Peyer's patch (tissue), 4 donors: Measurements from ENCODE around the gene PDE1C. TPM values are rescaled to one million over a fixed set of nuclear protein-coding genes. Genes with fewer than 3 reads are reported as not detected.

ENCODE experiments used
- DNase-seq, 3 donors: peaks; one replicate each; pipeline ENCODE4 v3.0.0-alpha.2; 2017 to 2019
- H3K27ac ChIP-seq, 4 donors: fragments of 200-600 bp; sonication (generic); one replicate each; pipeline ENCODE4 v1.5.1; 2016 to 2019
- H3K27me3 ChIP-seq, 2 donors: fragments of 200-600 bp; sonication (generic); one replicate each; pipeline ENCODE4 v1.5.1; 2019
- H3K36me3 ChIP-seq, 3 donors: fragments of 200-600 bp; sonication (generic); one replicate each; pipeline ENCODE4 v1.5.1; 2016 to 2019
- H3K4me1 ChIP-seq, 4 donors: fragments of 200-600 bp; sonication (generic); one replicate each; pipeline ENCODE4 v1.5.1; 2016 to 2019
- H3K4me3 ChIP-seq, 4 donors: fragments of 200-600 bp; sonication (generic); 1 replicate in 3 of 4; 2 replicates in 1 of 4; pipeline ENCODE4 v1.5.1; 2016 to 2019; ENCODE audit warnings: mild to moderate bottlenecking in 1 of 4
- H3K9me3 ChIP-seq, 4 donors: fragments of 200-600 bp; sonication (generic); one replicate each; pipeline ENCODE4 v1.5.1; 2016 to 2019; ENCODE audit warnings: mild to moderate bottlenecking in 1 of 4
- POLR2A ChIP-seq, 2 donors: fragments of 450-650 bp; IDR thresholded peaks; one replicate each; pipeline ENCODE4 v1.5.1; 2017; ENCODE audit warnings: antibody characterized with exemption in 2 of 2, mild to moderate bottlenecking in 2 of 2, moderate library complexity in 2 of 2
- total RNA-seq, 4 donors: library from RNA; depleted of rRNA; stranded (reverse); fragments of >200 nt; gene quantifications; one replicate each; pipeline ENCODE4 v1.1.0, GENCODE V29; 2016
- TF ChIP-seq, protein P1 (sequence below), 6 experiments: fragments of 450-650 bp in 4 of 6; fragments of 200-600 bp in 2 of 6; sonication (generic) in 1 of 6; IDR thresholded peaks; one replicate each; pipeline ENCODE4 v1.5.1; 2017 to 2019; ENCODE audit warnings: antibody characterized with exemption in 6 of 6, mild to moderate bottlenecking in 3 of 6, moderate library complexity in 1 of 6

Gene PDE1C
- total RNA-seq, 4 donors from 2014 or later = 2.5 to 15.7 (median 3.3) TPM

DNA sequence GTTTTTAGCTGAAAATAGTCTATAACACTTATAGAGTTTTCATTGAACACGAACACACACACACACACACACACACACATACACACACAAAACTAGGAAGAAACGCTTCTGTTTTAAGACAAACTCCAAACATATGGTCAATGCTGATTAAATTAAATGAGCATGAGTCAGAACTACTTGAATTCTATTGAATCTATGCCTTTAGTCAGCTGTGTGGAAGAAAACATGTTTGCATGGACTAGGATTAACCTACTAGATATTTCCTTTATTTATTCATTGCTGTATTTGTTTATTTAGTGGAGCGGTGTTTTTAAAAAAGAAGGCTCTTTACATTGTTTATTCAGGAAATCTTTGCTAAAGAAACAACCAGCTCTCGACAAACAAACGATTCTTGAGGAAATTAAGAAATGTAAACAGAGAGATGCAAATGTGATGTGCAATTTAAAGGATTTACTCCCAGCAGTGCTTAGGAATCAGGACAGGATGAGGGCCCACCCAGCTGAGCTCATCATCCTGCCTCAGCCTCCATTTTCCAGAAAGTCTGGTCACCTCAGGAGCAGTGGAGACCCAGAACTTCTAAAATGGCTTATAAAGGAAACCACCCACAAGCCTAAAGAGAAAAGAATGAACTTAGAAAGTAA lies 83.2 kb downstream of the PDE1C start:
- Histone ChIP-seq H3K27ac (no peak overlapping the region), H3K4me3 (no peak overlapping the region), H3K4me1 (no peaks in the 10 kb centered on the region), H3K36me3 (no peaks in the 10 kb centered on the region), H3K27me3 (no peaks in the 10 kb centered on the region), H3K9me3 (no peaks in the 10 kb centered on the region)
- TF ChIP-seq POLR2A (IDR thresholded peaks at IDR 0.05) = no peak
- TF ChIP-seq, protein P1, sequence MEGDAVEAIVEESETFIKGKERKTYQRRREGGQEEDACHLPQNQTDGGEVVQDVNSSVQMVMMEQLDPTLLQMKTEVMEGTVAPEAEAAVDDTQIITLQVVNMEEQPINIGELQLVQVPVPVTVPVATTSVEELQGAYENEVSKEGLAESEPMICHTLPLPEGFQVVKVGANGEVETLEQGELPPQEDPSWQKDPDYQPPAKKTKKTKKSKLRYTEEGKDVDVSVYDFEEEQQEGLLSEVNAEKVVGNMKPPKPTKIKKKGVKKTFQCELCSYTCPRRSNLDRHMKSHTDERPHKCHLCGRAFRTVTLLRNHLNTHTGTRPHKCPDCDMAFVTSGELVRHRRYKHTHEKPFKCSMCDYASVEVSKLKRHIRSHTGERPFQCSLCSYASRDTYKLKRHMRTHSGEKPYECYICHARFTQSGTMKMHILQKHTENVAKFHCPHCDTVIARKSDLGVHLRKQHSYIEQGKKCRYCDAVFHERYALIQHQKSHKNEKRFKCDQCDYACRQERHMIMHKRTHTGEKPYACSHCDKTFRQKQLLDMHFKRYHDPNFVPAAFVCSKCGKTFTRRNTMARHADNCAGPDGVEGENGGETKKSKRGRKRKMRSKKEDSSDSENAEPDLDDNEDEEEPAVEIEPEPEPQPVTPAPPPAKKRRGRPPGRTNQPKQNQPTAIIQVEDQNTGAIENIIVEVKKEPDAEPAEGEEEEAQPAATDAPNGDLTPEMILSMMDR (IDR thresholded peaks at IDR 0.05) = no peak
- no peak for DNase-seq

DNA sequence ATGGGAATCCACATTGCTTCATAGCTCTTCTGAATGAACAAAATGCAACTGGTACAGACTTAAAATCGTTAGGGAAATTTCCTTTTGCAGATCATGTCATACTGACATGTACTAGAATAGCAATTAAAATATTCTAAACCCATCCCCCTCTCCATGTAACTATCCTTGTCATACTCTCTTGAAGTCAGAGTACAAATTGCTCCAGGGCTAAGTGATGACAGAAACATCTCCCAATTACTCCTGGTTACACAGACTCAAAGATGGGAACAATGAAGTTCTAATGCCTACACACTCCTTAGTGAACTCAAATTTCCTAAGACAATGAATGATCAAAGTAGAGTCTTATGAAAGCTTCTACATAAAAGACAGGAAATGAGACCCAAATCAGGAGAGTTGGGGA lies 87.2 kb downstream of the PDE1C start:
- no peak for DNase-seq
- H3K4me3 ChIP-seq = no peak overlapping the region
- no peaks in the 10 kb centered on the region for H3K4me1 ChIP-seq
- H3K9me3 ChIP-seq = no peaks in the 10 kb centered on the region
- H3K27ac ChIP-seq = no peak overlapping the region
- H3K27me3 ChIP-seq = no peaks in the 10 kb centered on the region
- H3K36me3 ChIP-seq = no peaks in the 10 kb centered on the region
- TF ChIP-seq, protein P1 (IDR thresholded peaks at IDR 0.05) = no peak
- TF ChIP-seq POLR2A (IDR thresholded peaks at IDR 0.05) = no peak

DNA sequence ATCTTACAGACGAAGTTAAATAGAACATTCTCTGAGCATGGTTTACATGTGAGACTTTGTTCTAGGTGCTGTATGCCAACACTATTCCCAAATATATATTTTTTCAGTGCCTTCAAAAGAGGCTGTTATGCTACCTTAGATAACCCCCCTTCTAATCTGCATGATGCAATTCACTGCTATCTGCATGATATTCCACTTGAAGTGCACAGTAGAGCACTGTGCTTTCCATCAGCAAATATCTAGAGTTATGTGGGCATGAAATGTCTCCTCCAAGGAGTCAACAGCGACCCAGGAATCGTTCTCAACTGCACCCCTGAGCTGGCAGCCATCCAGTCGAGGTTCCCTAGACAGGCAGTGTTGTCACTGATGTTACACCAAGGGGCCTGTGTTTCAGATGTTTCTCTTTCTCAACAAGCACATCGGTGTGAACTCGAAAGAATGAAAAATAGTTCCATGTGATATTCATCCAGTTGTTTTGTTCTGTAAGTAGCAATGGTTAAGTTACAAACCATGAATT lies 88.3 kb downstream of the PDE1C start:
- H3K4me3 ChIP-seq = no peak overlapping the region
- no peaks in the 10 kb centered on the region for H3K9me3 ChIP-seq
- no peak for TF ChIP-seq POLR2A (IDR thresholded peaks at IDR 0.05)
- TF ChIP-seq, protein P1 (IDR thresholded peaks at IDR 0.05) = no peak
- no peaks in the 10 kb centered on the region for H3K36me3 ChIP-seq
- DNase-seq = no peak
- no peaks in the 10 kb centered on the region for H3K27me3 ChIP-seq
- H3K27ac ChIP-seq = no peak overlapping the region
- no peaks in the 10 kb centered on the region for H3K4me1 ChIP-seq

DNA sequence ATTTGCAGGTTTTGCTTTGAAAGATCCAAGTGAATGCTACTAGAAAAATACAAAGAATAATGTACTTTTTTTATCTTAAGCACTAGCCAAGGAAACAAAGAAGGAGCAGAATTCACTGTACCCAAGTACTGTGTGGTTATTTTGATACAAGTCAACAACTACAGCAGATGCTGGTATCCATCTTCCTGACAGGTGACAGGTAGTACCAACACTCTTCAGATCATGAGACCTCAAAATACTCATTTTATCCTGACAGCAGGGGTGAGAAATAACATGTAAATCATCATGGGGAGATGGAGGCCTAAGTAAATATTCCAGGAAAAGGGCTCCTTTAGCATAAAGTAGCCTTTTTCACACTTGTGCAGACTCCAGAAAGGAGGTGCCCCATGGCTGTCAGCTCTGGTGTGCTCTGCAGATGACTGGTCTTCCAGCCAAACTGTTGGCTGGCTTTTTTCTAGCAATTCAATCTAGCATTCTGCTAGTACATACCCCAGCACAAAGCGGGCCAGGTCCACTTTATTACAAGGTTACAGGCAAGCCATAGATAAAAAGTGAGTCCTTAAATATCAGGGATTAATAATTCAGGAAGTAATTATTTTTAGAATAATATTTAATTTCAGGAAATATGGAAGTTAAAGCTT lies 90.4 kb downstream of the PDE1C start:
- Histone ChIP-seq H3K4me3 (no peak overlapping the region), H3K36me3 (no peaks in the 10 kb centered on the region), H3K9me3 (no peaks in the 10 kb centered on the region), H3K4me1 (no peaks in the 10 kb centered on the region), H3K27ac (no peak overlapping the region), H3K27me3 (no peaks in the 10 kb centered on the region)
- TF ChIP-seq, protein P1 (IDR thresholded peaks at IDR 0.05) = no peak
- no peak for TF ChIP-seq POLR2A (IDR thresholded peaks at IDR 0.05)
- DNase-seq = no peak

DNA sequence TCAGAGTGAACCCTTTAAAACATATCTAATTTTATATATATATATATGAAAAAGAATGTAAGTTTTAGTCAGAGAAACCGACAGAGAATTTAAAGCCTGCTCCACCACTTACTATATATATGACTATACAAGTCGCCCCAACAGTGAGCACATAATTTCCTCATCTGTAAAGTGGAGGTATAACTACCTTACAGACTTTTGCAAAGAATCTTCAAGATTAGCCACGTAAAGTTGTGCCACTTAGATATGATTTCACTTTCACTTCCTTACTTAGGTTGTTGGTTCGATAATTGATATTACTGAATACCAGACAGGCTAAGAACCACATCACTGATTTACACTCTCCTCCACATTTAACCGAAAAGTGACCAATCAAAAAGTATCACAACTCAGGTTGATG lies 94.7 kb downstream of the PDE1C start:
- H3K27me3 ChIP-seq = no peaks in the 10 kb centered on the region
- TF ChIP-seq, protein P1 (IDR thresholded peaks at IDR 0.05) = no peak
- no peak for TF ChIP-seq POLR2A (IDR thresholded peaks at IDR 0.05)
- no peaks in the 10 kb centered on the region for H3K36me3 ChIP-seq
- H3K4me3 ChIP-seq = no peak overlapping the region
- H3K4me1 ChIP-seq = no peaks in the 10 kb centered on the region
- H3K9me3 ChIP-seq = no peaks in the 10 kb centered on the region
- H3K27ac ChIP-seq = no peak overlapping the region
- DNase-seq = no peak
